GM19240 (cell line): ENCODE data around the gene SLC38A3.
"Not testable (repeated sequence)": the region's sequence is repeated elsewhere in the genome, so short reads cannot be mapped to it uniquely, and the experiment has no call there.

Experiments
- DNase-seq: peaks from one replicate; pipeline ENCODE4 v3.0.0; 2011; ENCODE audit warnings: low spot score; ENCODE audit not compliant: insufficient read length

SLC38A3 gene

DNA sequence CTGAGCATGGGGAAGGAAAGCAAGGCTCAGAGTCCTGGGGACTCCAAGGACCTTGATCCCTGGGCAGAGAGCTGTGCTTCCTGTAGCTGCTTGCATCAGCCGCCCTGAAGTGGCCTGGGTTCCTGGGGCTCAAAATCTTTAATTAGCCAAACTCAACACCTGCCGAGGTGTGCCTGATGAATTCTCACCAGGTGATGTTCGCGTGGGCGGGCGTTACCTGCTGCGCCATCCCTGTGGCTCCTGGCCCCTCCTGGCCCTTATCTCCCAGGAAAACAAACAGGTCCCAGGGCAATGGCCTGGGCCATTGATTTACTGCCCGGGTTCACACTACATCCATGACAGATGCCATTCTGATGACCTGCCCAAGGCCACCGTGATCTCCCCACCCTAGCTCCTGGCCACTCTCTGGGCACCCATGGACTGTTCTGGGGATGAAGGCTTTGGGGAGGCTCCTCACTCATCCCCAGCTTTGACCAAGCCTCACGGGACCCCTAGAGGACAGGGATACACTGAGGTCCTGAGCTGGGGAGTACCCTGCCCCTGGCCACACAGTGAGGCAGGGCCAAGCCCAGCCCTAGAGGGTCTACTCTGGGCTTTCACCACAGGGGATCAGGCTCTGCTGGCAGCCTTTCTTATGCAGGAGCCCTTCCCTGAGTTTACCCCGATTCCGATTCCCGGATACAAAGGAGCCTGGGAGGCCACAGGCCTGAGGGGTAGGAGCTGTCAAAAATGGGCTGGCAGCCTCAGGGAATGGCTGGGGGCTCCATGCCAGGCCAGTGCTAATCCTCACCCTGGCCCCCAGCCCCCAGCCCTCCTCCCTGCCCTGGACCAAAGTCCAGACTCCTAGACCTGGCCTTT is 5.7 kb downstream of the SLC38A3 start:
- no peak for DNase-seq

DNA sequence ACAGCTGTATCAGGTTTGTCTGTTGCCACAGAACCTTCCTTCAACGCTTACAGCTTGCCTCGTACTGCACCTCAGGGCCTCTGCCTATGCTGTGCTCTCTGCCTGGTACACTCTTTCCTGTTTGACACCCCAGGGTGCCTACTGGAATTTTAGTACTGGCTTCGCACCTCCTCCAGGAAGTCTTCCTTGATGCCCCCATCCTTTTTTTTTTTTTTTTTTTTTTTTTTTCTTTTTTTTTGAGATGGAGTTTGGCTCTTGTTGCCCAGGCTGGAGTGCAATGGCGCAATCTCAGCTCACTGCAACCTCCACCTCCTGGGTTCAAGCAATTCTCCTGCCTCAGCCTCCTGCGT is 6.3 kb downstream of the SLC38A3 start:
- not testable (repeated sequence) for DNase-seq

DNA sequence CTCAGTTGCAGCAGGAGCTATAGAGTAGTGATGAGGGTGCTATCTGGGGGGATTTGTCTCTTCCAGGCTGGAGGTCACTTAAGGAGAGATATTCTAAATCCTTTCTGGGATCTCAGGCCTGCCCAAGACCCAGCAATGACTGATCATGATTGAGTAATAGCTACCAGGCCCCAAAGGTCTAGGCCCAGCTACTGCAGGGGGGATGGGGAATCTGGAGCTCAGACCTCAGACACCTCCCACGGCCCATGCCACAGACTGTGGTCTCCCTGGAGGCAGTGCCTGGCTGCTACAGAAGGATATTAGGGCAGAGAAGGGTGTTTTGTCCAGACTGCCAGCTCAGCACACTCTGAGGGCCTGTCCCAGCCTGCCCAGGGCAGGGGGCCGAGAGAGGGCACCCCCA is 6.9 kb downstream of the SLC38A3 start:
- no peak for DNase-seq

- DNase-seq, result no peak
These were observed 7.4 kb downstream of the SLC38A3 start for GRCh38 chr3:50212502-50212901.

- no peak for DNase-seq
These were observed 7.9 kb downstream of the SLC38A3 start for GRCh38 chr3:50212971-50213370.

DNA sequence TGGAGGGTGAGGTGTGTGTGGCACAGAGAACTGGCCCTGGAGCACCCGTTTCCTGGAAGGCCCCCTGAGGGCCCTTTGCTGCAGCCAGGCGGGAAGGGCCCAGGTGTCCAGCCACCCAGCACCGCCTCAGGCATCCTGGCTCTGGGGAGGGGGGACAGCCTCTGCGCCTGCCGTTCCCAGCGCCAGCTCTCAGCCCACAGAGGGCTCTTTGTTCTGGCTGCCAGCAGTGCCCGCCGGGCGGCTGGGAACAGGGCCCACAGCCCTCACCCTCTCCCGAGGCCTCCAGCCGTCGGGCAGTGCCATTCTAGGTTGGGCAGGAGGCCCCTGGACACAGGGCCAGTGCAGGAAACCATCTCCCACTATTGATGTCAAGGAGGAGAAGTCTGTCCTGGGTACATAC is 8.3 kb downstream of the SLC38A3 start:
- no peak for DNase-seq

- DNase-seq, result no peak
These were observed 9.8 kb downstream of the SLC38A3 start for GRCh38 chr3:50214824-50215223.

DNA sequence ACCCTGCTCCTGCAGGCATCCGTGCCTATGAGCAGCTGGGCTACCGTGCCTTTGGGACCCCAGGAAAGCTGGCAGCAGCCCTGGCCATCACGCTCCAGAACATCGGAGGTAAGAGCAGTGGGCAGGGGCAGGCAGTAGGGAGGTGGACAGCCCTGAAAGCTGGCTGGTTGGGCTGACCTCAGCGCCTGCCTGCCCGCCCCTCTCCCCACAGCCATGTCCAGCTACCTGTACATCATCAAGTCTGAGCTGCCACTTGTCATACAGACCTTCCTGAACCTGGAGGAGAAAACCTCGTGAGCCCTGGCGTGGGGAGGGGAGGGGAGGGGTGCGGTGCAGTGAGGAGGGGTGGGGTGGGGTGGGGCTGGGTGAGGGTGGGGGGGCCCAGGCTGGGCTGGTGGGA is 10.5 kb downstream of the SLC38A3 start:
- DNase-seq, result no peak

DNA sequence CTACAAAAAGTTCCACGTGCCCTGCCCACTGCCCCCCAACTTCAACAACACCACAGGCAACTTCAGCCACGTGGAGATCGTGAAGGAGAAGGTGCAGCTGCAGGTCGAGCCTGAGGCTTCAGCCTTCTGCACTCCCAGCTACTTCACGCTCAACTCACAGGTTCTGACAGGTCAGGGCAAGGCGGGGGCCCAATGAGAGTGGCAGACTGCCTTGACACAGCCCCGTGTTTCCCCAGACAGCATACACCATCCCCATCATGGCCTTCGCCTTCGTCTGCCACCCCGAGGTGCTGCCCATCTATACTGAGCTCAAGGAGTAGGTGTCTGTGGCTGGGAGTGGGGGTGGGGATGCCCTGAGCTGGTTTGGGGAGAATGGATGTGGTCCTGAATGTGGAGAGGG is 12.6 kb downstream of the SLC38A3 start:
- no peak for DNase-seq

DNA sequence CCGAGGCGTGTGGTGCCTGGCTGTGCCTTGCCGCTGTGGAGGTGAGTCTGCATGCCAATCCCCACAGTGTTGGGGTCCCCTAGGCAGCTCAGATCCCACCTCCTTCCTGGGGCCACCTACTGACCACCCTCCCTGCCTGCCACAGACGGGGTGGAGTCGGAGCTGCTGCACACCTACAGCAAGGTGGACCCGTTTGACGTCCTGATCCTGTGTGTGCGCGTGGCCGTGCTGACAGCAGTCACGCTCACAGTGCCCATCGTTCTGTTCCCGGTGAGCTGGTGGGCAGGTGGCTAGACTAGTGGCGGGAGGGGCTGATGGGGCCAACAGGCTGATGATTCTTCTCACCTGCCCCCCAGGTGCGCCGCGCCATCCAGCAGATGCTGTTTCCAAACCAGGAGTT is 13.4 kb downstream of the SLC38A3 start:
- no peak for DNase-seq

DNA sequence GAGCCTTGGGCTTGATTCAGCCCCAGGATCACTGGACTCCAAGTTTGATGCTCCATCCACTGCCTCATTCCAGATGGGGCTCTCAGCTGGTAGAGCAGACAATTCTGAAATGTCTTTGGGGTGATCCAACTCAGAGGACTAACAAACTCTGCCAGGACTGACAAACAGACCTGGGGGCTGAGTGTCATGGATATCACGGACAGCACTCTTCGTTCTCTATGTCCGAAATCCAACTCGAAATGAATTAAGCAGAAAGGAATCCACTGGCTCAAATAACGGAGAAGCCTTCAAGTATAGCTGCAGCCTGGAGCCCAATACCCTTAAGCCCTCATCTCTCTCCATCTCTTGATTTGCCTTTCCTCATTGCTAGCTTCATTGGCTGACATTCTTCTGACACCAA is 14.2 kb downstream of the SLC38A3 start:
- DNase-seq, result no peak

DNA sequence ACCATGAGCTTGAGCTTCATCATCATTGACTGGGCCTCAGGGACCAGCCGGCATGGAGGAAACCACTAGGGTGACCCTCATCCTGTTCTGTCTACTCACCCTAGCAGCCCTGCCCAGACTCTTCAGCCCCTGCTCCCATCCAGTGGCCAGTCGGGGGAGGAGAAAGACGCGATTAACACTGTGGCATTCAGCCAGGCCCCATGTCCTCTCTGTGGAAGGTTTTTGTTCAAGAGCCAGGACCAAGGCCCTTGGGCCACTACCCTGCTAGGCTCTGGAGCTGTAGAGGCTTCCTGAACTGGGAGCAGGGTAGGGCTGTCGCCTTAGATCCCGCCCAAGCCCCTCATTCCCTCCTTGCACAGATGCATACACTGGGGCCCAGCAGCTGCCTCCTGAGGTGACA is 15.0 kb downstream of the SLC38A3 start:
- no peak for DNase-seq

DNA sequence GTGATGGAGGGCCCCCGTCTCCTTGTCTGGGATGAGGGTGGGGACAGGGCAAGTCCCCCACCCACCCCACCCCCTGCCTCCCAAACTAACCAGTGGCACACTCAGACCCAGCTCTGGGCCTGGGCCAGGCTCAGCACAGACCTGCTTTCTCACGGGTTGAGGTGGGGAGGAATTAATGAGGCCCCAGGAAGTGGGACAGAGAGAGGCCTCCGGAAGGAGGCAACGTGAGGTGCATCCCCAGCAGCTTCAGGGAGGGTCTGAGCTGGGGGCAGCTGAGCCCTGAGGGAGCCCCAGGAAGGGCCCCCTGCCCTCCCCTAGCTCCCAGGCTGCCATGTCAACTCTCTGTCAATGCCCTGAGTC is 16.0 kb downstream of the SLC38A3 start:
- no peak for DNase-seq

DNA sequence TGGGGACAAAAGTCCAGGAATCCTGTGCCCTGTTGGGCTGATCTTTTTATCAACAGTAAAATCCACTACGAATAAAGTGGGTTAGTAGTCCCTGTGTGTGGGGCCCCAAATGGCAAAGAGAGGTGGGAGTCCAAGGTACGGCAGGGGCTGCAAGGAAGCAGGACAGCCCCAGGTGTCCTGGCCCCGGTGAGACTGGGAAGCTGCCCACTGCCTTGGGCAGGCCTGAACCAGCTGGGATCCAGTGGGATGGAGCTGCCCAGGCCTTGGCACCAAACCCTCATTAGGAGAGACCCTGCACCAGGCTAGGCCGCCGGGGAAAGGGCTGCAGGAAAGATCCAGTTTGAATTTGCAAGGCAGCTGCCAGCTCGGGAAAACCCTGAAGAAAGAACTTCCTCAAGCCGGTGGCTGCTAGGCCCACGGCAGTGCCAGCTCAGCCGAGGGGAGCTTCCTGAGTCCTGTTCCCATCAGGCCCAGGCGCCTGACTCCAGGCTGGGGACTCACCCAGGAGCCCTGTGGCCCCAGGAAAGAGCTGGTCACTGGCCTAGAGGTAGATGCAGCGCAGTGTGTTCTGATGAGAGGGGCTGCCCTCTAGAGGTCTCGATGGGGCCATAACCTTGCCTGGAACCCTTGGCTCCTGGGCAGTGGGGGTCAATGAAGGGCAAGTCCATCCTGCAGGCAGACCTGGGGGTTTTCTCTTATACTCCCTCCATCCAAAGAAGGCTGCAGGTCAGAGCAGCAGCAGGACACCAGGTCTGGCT is 16.5 kb downstream of the SLC38A3 start:
- DNase-seq, result no peak

DNA sequence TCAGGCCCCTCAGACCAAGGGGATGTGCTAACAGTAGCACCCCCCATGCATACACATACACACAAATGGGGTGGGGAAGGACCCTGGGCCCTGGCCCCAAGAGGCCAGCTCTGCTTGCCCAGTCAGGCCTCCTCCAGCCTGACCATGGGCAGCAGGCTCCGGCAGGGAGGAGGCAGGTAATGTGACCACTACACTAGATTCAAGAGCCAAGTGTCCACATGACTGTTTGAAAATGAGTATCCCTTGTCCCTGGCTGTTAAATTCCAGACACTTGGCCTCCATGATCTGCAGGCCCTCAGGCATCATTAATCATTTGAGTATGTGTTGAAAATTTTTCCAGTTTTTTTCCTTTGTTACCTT is 17.1 kb downstream of the SLC38A3 start:
- DNase-seq, result no peak

GRCh38 chr3:50224639-50225038 is 19.6 kb downstream of the SLC38A3 start:
- DNase-seq, result no peak

- no peak for DNase-seq
These were observed 21.9 kb downstream of the SLC38A3 start for GRCh38 chr3:50226888-50227389.

DNA sequence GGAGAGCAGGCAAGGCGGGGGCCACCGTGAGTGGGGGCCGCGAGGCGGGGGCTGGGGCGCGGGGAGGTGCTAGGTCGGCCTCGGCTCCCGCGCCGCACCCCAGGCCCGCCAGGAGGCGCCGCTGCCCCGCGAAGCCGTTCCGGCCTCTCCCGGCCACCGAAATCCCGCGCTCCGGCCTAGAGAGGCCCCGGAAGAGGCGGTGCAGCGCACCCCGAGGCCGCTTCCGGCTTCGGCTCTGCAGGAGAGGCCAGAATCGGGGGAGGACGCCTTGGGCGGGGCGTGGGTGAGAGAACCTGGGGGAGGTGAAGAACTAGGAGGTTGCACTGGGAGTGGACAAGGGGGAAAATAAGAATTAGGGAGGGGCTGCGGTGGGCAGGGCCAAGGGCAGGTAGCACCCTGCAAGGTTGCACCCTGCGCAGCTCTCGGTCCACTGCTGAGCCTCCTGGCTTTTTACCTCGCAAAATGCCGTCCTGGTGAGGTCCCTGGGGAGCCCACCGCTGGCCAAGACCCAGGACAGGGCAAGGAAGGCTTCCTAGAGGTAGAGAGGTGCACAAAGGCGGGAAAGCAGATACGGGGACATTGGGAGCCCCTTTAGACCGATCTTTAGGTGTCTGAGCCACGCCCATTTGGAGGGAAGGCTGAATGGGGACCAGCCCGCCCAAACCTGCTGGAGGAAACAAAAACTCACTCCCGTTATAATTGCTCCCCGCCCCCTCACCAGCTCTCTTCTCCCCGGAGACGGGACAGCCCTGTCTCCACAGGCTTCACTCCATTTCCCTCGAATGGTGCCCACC is 22.5 kb downstream of the SLC38A3 start:
- peak; percentile 95 for DNase-seq

- DNase-seq, result not testable (repeated sequence)
These were observed 23.2 kb downstream of the SLC38A3 start for GRCh38 chr3:50228184-50228763.

DNA sequence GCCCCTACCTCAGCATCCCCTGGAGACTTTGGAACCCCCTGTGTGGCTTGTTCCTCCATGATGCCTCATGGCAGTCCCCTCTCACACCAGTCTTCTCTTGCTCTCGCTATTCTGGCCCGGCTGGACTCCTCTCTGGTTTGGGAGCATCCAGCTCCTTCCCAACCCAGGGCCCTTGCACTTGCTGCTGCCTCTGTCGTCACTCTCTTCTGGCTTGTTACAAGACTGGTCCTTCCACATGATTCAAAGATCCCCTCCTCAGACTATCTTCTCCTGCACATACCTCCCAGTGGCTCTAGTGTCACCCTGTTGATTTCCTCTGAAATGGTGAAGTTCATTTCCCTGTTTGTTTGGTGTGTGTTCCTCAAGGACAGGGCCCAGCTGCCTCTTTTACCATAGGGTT is 24.4 kb downstream of the SLC38A3 start:
- DNase-seq, result no peak

DNA sequence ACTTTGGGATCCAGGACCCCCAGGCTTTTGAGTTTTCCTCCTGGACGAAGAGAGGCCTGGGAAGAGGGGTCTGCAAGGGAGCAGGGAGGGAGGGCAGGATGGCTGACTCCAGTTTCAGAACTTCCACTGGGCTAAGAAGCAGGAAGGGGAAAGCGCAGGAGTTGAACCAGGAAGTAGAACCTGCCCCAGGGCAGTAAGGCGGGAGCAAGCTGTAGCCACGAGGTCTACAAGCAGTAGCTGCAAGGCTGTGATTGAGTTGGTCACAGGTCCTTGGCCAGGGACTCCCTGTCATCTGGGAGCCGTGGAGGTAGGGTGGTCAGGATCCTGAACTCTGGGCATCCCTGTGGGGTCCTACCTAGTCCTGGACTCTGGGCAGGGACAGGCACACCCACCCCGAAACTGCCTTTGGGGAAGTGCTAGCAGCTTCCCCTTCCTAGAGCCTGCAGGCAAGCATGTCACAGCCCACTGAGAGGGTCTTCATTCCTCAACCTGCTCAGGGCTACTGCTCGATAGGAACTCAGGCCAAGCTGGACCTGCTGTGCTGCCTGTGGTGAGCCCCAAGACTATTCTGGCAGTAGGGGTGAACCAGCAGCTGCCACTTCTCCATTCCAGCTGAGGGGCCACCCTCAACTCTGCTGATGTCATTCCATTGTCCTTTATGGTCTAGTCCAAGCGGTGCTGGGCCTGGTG is 25.2 kb downstream of the SLC38A3 start:
- DNase-seq, result no peak
